PFSK-1 (cell line): ENCODE measurements around the gene LACC1.

Source experiments
- FOXP2 ChIP-seq: optimal IDR thresholded peaks from 2 replicates; pipeline ENCODE3; 2011; ENCODE audit warnings: borderline replicate concordance, control low read depth, inconsistent platforms; ENCODE audit not compliant: insufficient read depth; ENCODE audit errors: extremely low read length, extremely low read depth
- POLR2AphosphoS5 ChIP-seq: IDR thresholded peaks from 2 replicates; pipeline ENCODE4 v1.6.1; 2012; ENCODE audit warnings: low read depth, mild to moderate bottlenecking, control low read depth, low read length, moderate library complexity
- SIN3A ChIP-seq: IDR thresholded peaks from 2 replicates; pipeline ENCODE4 v1.6.1; 2012; ENCODE audit warnings: mild to moderate bottlenecking, low read length, moderate library complexity, borderline replicate concordance; ENCODE audit not compliant: insufficient read depth
- TAF1 ChIP-seq: IDR thresholded peaks from 2 replicates; pipeline ENCODE4 v1.6.1; 2012; ENCODE audit warnings: low read length, control low read depth, borderline replicate concordance; ENCODE audit not compliant: insufficient read depth
- TF ChIP-seq, protein P1 (sequence below), 2 experiments: IDR thresholded peaks; 2 replicates each; pipeline versions ENCODE4 v1.6.1 to v1.8.0; 2011 to 2012; ENCODE audit warnings: low read depth in 2 of 2, low read length in 2 of 2, control low read depth in 1 of 2, inconsistent platforms in 1 of 2, mild to moderate bottlenecking in 1 of 2, moderate library complexity in 1 of 2; ENCODE audit not compliant: insufficient read depth in 1 of 2

LACC1 gene

DNA sequence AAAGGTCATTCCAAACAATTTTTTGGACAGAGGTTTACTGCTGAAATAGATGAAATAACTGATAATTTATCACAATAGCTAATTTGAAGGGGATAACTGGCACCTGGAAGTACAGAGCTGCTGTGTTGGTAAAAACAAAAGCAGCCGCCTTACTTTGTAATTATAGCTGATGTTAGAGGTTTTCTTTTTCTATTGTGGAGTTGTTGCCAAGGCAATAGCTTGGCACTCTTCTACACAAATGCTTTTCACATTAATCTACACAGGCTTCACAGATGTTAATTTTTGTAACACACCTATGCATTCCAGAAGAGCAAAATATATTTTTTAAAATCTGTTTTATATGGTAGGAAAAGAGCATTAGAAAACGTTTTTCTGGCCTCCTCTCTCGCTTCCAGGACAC lies 56.9 kb downstream of the LACC1 start:
- no peak for TF ChIP-seq POLR2AphosphoS5
- no peak for TF ChIP-seq SIN3A
- TF ChIP-seq, protein P1, sequence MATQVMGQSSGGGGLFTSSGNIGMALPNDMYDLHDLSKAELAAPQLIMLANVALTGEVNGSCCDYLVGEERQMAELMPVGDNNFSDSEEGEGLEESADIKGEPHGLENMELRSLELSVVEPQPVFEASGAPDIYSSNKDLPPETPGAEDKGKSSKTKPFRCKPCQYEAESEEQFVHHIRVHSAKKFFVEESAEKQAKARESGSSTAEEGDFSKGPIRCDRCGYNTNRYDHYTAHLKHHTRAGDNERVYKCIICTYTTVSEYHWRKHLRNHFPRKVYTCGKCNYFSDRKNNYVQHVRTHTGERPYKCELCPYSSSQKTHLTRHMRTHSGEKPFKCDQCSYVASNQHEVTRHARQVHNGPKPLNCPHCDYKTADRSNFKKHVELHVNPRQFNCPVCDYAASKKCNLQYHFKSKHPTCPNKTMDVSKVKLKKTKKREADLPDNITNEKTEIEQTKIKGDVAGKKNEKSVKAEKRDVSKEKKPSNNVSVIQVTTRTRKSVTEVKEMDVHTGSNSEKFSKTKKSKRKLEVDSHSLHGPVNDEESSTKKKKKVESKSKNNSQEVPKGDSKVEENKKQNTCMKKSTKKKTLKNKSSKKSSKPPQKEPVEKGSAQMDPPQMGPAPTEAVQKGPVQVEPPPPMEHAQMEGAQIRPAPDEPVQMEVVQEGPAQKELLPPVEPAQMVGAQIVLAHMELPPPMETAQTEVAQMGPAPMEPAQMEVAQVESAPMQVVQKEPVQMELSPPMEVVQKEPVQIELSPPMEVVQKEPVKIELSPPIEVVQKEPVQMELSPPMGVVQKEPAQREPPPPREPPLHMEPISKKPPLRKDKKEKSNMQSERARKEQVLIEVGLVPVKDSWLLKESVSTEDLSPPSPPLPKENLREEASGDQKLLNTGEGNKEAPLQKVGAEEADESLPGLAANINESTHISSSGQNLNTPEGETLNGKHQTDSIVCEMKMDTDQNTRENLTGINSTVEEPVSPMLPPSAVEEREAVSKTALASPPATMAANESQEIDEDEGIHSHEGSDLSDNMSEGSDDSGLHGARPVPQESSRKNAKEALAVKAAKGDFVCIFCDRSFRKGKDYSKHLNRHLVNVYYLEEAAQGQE (IDR thresholded peaks at IDR 0.05; ENCODE audit: insufficient read depth in 1 of 2, low read depth in 2 of 2, low read length in 2 of 2) = no peak
- no peak for TF ChIP-seq TAF1
- TF ChIP-seq FOXP2 = no peak

GRCh38 chr13:43937839-43938238 lies 58.1 kb downstream of the LACC1 start:
- TF ChIP-seq TAF1 (no peak), FOXP2 (no peak), SIN3A (no peak)
- TF ChIP-seq, protein P1 (IDR thresholded peaks at IDR 0.05; ENCODE audit: insufficient read depth in 1 of 2, low read depth in 2 of 2, low read length in 2 of 2) = no peak

DNA sequence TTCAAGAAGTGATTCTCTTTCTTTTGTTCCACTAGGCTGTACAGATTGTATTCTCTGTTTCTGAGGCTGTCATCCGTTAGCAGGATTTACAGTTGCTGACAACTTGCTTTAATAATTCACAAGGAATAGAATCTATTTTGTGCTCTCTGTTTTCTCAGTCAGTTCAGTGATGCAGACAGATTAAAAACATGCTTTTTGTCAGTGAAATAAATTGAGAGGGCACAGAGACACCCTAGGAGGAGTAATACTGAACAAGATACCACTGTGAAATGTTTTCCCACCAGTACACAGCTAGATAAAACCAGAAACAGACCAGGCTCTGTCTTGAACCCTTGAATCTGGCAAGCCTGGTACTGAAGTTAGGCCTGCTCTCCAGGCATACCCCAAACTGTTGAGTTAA lies 58.7 kb downstream of the LACC1 start:
- TF ChIP-seq TAF1 (no peak), SIN3A (no peak), POLR2AphosphoS5 (no peak), FOXP2 (no peak)
- TF ChIP-seq, protein P1 (IDR thresholded peaks at IDR 0.05; ENCODE audit: insufficient read depth in 1 of 2, low read depth in 2 of 2, low read length in 2 of 2) = no peak

DNA sequence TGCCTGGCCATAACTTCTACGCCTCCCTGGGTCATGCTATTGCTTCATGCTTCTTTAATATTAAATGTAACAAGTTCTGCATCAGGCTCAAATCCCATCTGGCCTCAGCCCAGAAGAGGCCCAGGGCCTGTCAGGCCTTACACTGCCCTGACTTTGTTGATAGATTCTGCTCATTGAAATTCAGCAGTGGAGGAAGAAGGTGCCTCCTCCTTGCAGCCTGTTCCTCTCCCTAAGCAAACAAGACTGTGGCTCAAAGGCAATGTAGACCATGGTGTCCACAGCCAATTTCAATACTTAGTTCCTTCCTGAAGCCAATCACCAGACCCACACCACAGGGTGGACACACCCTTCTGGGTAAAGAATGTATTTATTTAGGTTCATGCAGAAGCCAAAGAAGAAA lies 59.4 kb downstream of the LACC1 start:
- TF ChIP-seq, protein P1 (IDR thresholded peaks at IDR 0.05; ENCODE audit: insufficient read depth in 1 of 2, low read depth in 2 of 2, low read length in 2 of 2) = no peak
- TF ChIP-seq SIN3A (no peak), TAF1 (no peak), FOXP2 (no peak), POLR2AphosphoS5 (no peak)

GRCh38 chr13:43942286-43942685 lies 62.6 kb downstream of the LACC1 start:
- TF ChIP-seq, protein P1 (IDR thresholded peaks at IDR 0.05; ENCODE audit: insufficient read depth in 1 of 2, low read depth in 2 of 2, low read length in 2 of 2) = no peak
- TF ChIP-seq TAF1 (no peak), SIN3A (no peak), FOXP2 (no peak), POLR2AphosphoS5 (no peak)
